ENCODE data around the gene C10orf143.

C10orf143 gene

GRCh38 chr10:130141878-130142277, 31.2 kb upstream of the C10orf143 start:
- Histone ChIP-seq H3K36me3 (ENCODE audit: control insufficient read depth in 2 of 2, insufficient read depth in 1 of 2, low read length in 2 of 2) (peaks cover 8 to 37% of the 10 kb centered on the region in 2 experiments), H3K4me1 (ENCODE audit: control insufficient read depth, insufficient read depth, low read length) (peaks cover 21% of the 10 kb centered on the region; the same call in 1 of the 2 replicates), H3K9me3 (ENCODE audit: control insufficient read depth, insufficient read depth, low read depth, low read length) (no peaks in the 10 kb centered on the region), H3K27ac (ENCODE audit: extremely low read depth, low read depth, low read length) (no peak overlapping the region), H3K4me3 (ENCODE audit: low read depth, low read length) (no peak overlapping the region)
- TF ChIP-seq ZSCAN23 (tag by site-specific recombination; IDR thresholded peaks at IDR 0.05) (no peak), SCRT1 (tag by site-specific recombination; IDR thresholded peaks at IDR 0.05; ENCODE audit: borderline replicate concordance) (no peak), GLI4 (tag by site-specific recombination; IDR thresholded peaks at IDR 0.05) (no peak), ZBTB21 (tag by site-specific recombination; IDR thresholded peaks at IDR 0.05) (no peak), ZNF37A (tag by site-specific recombination; IDR thresholded peaks at IDR 0.05) (no peak), YY2 (tag by site-specific recombination; IDR thresholded peaks at IDR 0.05) (no peak), ZNF626 (tag by site-specific recombination; IDR thresholded peaks at IDR 0.05) (no peak), PRDM2 (tag by site-specific recombination; IDR thresholded peaks at IDR 0.05; ENCODE audit: borderline replicate concordance) (no peak), IKZF3 (tag by site-specific recombination; IDR thresholded peaks at IDR 0.05) (no peak), ZBTB10 (tag by site-specific recombination; IDR thresholded peaks at IDR 0.05) (no peak), ZBTB8A (tag by site-specific recombination; IDR thresholded peaks at IDR 0.05) (no peak), ZNF791 (tag by site-specific recombination; IDR thresholded peaks at IDR 0.05) (no peak), ZNF521 (tag by site-specific recombination; IDR thresholded peaks at IDR 0.05) (no peak), ZBTB48 (tag by site-specific recombination; IDR thresholded peaks at IDR 0.05) (no peak), ZSCAN5A (tag by site-specific recombination; IDR thresholded peaks at IDR 0.05) (no peak), ZNF473 (tag by site-specific recombination; IDR thresholded peaks at IDR 0.05) (no peak), PRDM4 (tag by site-specific recombination; IDR thresholded peaks at IDR 0.05) (no peak), ZNF510 (tag by site-specific recombination; IDR thresholded peaks at IDR 0.05; ENCODE audit: insufficient replicate concordance) (no peak), ZNF561 (tag by site-specific recombination; IDR thresholded peaks at IDR 0.05; ENCODE audit: borderline replicate concordance) (no peak)
- ChIA-PET POLR2A (interaction anchor here (1.6 kb wide), 1 partner anchor 31 kb away, joined by 5 read pairs; the partner anchor contains the start of gene C10orf143), CTCF (interaction anchor here (1.4 to 2.1 kb wide), 2 partner anchors 14 to 33 kb away, joined by 5 to 12 read pairs; no protein-coding TSS in a partner anchor)

All from HEK293 (cell line).